ENCODE measurements around the gene RBM38.

DNA sequence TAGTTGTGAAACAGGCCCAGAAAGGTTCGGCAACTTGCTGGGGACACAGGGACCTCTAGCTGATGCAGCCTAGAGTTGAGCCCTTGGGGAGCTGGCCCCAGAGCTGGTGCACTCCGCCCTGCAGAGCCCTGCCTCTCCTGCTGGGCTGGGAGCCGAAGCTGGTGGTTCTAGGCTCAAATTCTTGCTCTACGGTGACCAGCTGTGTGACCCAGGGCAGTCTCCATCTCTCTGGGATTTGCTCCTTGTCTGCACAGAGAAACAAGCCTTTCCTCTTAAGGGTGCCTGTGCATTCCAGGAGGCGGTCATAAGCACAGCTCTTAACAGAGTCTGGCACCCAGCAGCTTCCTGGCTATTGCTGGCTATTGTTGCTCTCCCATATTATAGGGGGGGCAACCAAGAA, 47.4 kb downstream of the RBM38 start:
- TF ChIP-seq, protein P1, sequence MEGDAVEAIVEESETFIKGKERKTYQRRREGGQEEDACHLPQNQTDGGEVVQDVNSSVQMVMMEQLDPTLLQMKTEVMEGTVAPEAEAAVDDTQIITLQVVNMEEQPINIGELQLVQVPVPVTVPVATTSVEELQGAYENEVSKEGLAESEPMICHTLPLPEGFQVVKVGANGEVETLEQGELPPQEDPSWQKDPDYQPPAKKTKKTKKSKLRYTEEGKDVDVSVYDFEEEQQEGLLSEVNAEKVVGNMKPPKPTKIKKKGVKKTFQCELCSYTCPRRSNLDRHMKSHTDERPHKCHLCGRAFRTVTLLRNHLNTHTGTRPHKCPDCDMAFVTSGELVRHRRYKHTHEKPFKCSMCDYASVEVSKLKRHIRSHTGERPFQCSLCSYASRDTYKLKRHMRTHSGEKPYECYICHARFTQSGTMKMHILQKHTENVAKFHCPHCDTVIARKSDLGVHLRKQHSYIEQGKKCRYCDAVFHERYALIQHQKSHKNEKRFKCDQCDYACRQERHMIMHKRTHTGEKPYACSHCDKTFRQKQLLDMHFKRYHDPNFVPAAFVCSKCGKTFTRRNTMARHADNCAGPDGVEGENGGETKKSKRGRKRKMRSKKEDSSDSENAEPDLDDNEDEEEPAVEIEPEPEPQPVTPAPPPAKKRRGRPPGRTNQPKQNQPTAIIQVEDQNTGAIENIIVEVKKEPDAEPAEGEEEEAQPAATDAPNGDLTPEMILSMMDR (IDR thresholded peaks at IDR 0.05; ENCODE audit: insufficient read depth, low read length, poor library complexity, severe bottlenecking): no peak
- TF ChIP-seq EZH2phosphoT487 (conservative IDR thresholded peaks at IDR 0.05; ENCODE audit: low read length): no peak
